ENCODE measurements around the gene KPNA6.

DNA sequence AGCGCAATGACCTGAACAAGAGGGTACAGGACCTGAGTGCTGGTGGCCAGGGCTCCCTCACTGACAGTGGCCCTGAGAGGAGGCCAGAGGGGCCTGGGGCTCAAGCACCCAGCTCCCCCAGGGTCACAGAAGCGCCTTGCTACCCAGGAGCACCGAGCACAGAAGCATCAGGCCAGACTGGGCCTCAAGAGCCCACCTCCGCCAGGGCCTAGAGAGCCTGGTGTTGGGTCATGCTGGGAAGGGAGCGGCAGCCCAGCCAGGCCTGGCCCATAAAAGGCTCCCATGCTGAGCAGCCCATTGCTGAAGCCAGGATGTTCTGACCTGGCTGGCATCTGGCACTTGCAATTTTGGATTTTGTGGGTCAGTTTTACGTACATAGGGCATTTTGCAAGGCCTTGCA lies 87.1 kb downstream of the KPNA6 start:
- TF ChIP-seq, protein P1, sequence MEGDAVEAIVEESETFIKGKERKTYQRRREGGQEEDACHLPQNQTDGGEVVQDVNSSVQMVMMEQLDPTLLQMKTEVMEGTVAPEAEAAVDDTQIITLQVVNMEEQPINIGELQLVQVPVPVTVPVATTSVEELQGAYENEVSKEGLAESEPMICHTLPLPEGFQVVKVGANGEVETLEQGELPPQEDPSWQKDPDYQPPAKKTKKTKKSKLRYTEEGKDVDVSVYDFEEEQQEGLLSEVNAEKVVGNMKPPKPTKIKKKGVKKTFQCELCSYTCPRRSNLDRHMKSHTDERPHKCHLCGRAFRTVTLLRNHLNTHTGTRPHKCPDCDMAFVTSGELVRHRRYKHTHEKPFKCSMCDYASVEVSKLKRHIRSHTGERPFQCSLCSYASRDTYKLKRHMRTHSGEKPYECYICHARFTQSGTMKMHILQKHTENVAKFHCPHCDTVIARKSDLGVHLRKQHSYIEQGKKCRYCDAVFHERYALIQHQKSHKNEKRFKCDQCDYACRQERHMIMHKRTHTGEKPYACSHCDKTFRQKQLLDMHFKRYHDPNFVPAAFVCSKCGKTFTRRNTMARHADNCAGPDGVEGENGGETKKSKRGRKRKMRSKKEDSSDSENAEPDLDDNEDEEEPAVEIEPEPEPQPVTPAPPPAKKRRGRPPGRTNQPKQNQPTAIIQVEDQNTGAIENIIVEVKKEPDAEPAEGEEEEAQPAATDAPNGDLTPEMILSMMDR (IDR thresholded peaks at IDR 0.05; ENCODE audit: insufficient read depth, low read length, poor library complexity, severe bottlenecking), result no peak
- TF ChIP-seq EZH2phosphoT487 (conservative IDR thresholded peaks at IDR 0.05; ENCODE audit: low read length), result no peak

Data from SU-DHL-6 (cell line).